ENCODE measurements around the gene GAS6.

GAS6 gene

GRCh38 chr13:113854238-113855011 lies 9.5 kb downstream of the GAS6 start:
- no peak for DNase-seq (ENCODE audit: low read depth)
- TF ChIP-seq, protein P1, sequence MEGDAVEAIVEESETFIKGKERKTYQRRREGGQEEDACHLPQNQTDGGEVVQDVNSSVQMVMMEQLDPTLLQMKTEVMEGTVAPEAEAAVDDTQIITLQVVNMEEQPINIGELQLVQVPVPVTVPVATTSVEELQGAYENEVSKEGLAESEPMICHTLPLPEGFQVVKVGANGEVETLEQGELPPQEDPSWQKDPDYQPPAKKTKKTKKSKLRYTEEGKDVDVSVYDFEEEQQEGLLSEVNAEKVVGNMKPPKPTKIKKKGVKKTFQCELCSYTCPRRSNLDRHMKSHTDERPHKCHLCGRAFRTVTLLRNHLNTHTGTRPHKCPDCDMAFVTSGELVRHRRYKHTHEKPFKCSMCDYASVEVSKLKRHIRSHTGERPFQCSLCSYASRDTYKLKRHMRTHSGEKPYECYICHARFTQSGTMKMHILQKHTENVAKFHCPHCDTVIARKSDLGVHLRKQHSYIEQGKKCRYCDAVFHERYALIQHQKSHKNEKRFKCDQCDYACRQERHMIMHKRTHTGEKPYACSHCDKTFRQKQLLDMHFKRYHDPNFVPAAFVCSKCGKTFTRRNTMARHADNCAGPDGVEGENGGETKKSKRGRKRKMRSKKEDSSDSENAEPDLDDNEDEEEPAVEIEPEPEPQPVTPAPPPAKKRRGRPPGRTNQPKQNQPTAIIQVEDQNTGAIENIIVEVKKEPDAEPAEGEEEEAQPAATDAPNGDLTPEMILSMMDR (IDR thresholded peaks at IDR 0.05; ENCODE audit: insufficient read depth, low read depth, low read length, missing control alignments), result no peak
- H3K4me3 ChIP-seq (ENCODE audit: low read length), result no peak overlapping the region

DNA sequence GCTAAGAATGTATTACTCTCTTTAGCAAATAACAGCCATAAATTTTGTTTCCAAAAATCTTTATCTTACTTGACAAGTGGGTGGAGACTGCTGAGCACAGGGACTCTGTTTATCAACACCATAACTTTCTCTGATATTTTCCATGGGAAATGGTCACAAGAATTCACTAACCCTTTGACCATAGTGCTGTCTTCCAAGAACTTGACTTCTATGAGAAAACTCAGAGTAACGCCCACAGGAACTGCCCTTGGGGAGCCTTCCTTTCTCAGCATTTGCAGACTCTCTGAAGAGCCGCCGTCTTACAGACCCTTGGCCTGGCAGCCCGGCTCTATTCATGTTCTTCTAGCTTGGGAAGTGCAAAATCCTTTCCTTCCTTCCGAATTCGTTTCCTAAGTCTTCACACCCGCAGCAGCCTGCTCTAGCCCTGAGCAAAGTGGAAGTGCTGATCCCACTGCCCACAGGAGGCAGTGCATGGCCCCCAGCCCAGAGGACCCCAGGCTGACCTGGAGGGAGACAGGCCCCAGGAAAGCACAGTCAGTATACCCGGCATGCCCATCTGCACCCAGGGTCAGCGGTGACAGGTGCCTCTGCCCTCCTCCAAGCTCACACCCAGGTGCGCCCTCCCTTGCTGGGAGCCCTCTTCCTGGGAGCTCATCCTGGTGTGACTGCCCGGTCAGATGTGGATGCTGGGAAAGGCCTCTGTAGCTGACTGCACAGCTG lies 10.2 kb downstream of the GAS6 start:
- no peak overlapping the region for H3K4me3 ChIP-seq (ENCODE audit: low read length)
- no peak for DNase-seq (ENCODE audit: low read depth)
- TF ChIP-seq, protein P1 (IDR thresholded peaks at IDR 0.05; ENCODE audit: insufficient read depth, low read depth, low read length, missing control alignments), result no peak

DNA sequence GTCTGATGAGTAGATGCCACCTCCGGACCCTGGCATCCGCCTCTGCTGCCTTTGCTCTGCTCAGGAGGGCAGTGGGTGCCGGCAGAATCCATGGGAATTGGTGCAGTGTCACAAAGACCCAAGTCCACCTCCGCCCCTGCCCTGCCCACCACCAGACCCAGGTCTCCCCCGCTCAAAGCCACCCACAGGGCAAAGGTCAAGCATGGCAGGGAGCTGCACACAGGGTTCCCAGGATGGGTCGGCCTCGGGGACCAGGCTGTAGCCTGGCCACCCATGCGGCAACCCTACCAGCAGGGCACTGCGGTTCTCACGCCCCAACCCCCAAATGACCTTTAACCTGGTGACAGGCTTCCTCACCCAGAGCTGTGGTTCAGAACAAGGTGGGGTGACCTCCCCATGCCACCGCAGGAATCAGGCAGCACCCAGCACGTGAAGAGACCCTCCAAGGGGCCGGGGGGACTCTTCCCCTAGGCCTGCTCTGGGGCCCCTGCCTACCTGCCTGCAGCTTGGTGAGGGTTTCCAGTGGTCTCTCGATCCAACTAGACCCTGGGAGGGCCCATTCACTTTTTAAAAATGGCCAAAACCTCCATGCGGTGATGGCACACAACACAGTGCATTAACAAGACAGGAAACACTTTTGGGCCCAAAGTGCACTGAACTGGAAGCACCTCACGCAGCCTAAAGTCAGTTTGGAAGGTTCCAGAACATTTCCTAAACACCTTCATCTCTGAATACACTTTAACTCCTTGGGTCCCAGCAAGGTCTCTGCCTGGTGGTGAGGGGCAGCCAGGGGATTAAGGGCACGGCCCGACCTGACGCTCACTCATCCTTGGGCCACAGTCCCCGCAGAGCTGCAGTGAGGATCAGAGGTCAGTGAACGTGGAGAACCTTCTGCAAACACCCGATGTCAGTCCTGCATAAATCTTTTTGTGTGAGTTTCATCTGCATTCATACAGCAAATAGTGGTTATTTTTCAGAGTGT lies 11.0 kb downstream of the GAS6 start:
- H3K4me3 ChIP-seq (ENCODE audit: low read length), result no peak overlapping the region
- no peak for DNase-seq (ENCODE audit: low read depth)
- TF ChIP-seq, protein P1 (IDR thresholded peaks at IDR 0.05; ENCODE audit: insufficient read depth, low read depth, low read length, missing control alignments), result no peak

- TF ChIP-seq, protein P1 (IDR thresholded peaks at IDR 0.05; ENCODE audit: insufficient read depth, low read depth, low read length, missing control alignments), result no peak
- H3K4me3 ChIP-seq (ENCODE audit: low read length), result no peak overlapping the region
- DNase-seq (ENCODE audit: low read depth), result no peak
These were observed 11.9 kb downstream of the GAS6 start for GRCh38 chr13:113851826-113852535.

GRCh38 chr13:113851480-113851803 lies 12.4 kb downstream of the GAS6 start:
- no peak overlapping the region for H3K4me3 ChIP-seq (ENCODE audit: low read length)
- TF ChIP-seq, protein P1 (IDR thresholded peaks at IDR 0.05; ENCODE audit: insufficient read depth, low read depth, low read length, missing control alignments), result no peak
- DNase-seq (ENCODE audit: low read depth), result no peak
